Astrocyte of the cerebellum (primary cell): ENCODE results near the gene LRCH1.

Experiments used
- DNase-seq: peaks from one replicate; pipeline ENCODE4 v3.0.0-alpha.2; 2011; ENCODE audit warnings: low read depth
- H3K4me3 ChIP-seq: 2 replicates; pipeline ENCODE4 v1.5.1; 2011; ENCODE audit warnings: mild to moderate bottlenecking, low read depth, low read length, moderate library complexity
- CTCF ChIP-seq: IDR thresholded peaks from 2 replicates; pipeline ENCODE4 v1.5.1; 2012; ENCODE audit warnings: low read length, low read depth, moderate library complexity, mild to moderate bottlenecking; ENCODE audit errors: missing control alignments
- in situ Hi-C: cut with HindIII; loops from 2 replicates; pipeline ENCODE4 v1.10.0; 2017; ENCODE audit warnings: low sequenced_read_pairs

The LRCH1 gene

GRCh38 chr13:46739447-46740098 lies 186.6 kb downstream of the LRCH1 start:
- TF ChIP-seq CTCF, result no peak
- H3K4me3 ChIP-seq, result no peak overlapping the region
- in situ Hi-C loops, result no loop called here
- DNase-seq, result no peak

- in situ Hi-C loops, result no loop called here
- DNase-seq, result no peak
- no peak for TF ChIP-seq CTCF
- H3K4me3 ChIP-seq, result no peak overlapping the region
These were observed 190.2 kb downstream of the LRCH1 start for GRCh38 chr13:46743191-46743590.

- in situ Hi-C loops, result no loop called here
- TF ChIP-seq CTCF, result no peak
- no peak overlapping the region for H3K4me3 ChIP-seq
- DNase-seq, result no peak
These were observed 192.1 kb downstream of the LRCH1 start for GRCh38 chr13:46745062-46745461.

- H3K4me3 ChIP-seq, result no peak overlapping the region
- TF ChIP-seq CTCF, result no peak
- in situ Hi-C loops, result no loop called here
- no peak for DNase-seq
These were observed 192.7 kb downstream of the LRCH1 start for GRCh38 chr13:46745706-46746105.

GRCh38 chr13:46747031-46747820 lies 194.3 kb downstream of the LRCH1 start:
- no peak for TF ChIP-seq CTCF
- no peak overlapping the region for H3K4me3 ChIP-seq
- DNase-seq, result no peak
- in situ Hi-C loops, result no loop called here

GRCh38 chr13:46748300-46748699 lies 195.3 kb downstream of the LRCH1 start:
- DNase-seq, result no peak
- TF ChIP-seq CTCF, result no peak
- H3K4me3 ChIP-seq, result no peak overlapping the region
- in situ Hi-C loops, result no loop called here
